ENCODE data around the gene SNRPA1.
"Not testable (repeated sequence)": the region's sequence is repeated elsewhere in the genome, so short reads cannot be mapped to it uniquely, and the experiment has no call there.

SNRPA1 gene

DNA sequence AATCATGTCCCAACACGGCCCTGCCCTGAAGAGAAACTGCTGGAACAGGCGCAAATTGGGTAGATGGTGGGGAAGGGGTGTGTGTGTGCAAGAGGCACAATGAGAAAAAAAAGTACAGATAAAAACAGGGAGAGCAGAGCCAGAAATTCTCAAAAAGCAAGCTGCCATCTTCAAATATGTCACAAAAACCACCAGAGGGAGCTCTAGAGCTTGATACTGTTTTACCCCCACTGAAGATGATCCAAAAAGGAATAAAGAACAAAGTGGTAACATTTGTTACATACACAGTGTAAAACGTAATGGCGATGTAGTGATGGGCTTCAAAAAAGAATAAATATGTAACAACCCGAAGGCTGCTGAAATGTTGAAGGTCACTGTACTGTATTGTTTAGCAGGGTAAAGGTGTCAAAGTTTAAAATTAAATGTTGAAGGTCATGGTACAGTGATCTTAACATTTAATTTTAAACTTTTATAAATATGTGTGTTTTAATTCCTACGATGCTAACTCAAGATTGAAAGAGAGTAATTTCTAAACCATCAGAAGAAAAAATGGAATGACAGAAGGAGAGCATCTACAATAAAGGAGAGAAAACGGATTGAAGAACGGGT is 6.0 kb downstream of the SNRPA1 start:
- DNase-seq = peak; percentile 83

DNA sequence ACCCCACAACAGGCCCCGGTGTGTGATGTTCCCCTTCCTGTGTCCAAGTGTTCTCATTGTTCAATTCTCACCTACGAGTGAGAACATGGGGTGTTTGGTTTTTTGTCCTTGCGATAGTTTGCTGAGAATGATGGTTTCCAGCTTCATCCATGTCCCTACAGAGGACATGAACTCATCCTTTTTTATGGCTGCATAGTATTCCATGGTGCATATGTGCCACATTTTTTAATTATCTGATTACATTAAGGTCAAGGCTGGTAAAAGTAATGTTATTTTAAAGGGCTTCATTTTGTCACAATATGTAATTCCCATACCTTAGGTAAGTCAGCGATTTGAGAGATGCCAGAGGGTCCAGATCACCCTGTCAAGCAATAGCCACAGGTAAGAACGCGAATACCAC is 7.7 kb downstream of the SNRPA1 start:
- not testable (repeated sequence) for DNase-seq

DNA sequence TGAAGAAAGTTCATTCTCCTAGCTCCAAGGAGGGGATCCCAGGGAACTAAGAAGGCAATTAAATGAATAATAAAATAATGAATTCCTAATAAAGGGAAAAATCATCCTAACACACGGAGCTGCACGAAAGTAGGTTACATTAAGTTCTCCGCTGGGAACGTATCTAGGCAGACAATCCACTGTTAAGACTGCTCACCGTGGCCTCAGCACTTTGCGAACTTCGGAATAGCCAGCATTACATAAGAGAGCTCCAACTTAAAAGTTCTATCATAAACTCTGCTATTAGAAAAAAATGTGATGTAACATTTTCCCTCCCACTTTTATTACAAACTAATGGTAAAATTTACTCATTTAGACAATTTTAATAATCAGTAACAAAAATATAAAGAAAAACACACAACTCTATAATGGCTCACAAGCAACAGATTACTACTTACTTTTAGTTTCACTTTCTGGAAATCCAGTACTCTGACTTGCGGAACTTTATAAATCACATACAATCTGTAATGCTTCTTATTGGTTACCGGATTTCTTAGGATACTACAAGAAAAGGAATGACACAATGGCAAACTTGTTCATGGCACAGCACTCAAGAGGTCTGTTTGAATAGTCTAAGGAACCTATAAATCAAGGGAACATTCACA is 8.5 kb downstream of the SNRPA1 start:
- DNase-seq = peak; percentile 22

DNA sequence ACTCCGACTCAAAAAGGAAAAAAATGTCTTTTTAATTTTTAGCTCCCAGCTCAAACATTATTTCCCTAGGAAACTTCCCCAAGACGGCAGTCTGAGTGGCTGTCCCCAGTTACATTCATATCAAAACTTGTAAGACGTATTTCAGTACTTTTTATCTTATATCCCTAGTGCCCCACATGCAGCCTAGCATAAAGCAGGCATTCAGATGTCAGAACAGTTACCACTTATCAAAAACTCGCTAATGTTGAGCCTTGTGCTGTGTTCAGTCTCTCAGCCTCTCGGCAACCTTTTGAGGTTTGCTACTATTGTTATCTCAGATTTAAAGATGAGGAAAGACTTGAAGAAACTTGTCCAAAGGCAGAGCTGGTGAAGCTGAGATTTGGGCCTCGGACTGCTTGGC is 11.1 kb downstream of the SNRPA1 start:
- no peak for DNase-seq

DNA sequence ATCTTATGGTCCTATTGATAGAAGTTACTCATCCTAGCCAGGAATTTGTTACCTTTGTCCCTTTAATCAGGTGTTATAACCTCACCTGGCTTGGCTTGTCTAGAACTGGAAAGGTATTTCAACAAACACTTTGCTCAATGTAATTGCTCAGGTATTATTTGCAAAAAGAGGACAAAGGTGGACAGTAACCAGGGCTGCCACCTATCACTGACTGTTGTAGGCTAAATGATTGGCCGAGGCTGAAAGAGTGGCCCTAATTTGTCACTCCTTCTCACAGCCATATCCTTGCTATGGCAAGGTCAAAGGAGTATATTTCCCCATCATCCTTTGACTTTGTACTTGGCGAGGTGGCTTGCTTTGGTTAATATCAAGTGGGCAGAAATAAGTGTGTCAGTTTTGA is 15.0 kb downstream of the SNRPA1 start:
- no peak for DNase-seq

DNA sequence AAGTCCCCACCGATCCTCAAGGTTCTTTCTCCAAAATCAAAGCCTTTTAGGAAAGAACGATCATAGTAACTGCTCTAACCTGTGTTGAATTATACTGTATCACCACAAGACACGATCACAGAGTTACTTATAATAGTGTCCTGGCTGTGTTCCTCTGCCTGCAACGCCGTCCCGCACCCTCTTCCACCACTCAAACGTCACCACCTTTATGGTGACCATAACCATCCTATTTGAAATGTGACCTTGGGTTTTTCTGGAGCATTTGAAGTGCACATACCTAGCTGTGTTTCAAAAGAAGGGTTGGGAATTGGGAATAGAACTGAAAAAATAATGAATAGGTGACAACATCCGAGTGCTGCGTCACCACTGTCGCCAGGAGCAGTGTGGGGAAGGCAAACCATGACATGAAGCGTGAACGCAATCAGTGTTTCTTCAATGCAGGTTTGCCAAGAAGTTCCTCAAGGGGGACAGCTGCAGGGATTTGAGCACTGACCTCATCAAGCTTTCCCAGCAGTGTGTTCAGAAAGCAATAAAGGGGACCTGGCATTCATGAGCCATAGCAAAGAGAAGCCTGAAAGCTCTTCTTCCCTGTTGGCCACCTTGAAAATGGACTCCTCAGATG is 17.0 kb downstream of the SNRPA1 start:
- no peak for DNase-seq

DNA sequence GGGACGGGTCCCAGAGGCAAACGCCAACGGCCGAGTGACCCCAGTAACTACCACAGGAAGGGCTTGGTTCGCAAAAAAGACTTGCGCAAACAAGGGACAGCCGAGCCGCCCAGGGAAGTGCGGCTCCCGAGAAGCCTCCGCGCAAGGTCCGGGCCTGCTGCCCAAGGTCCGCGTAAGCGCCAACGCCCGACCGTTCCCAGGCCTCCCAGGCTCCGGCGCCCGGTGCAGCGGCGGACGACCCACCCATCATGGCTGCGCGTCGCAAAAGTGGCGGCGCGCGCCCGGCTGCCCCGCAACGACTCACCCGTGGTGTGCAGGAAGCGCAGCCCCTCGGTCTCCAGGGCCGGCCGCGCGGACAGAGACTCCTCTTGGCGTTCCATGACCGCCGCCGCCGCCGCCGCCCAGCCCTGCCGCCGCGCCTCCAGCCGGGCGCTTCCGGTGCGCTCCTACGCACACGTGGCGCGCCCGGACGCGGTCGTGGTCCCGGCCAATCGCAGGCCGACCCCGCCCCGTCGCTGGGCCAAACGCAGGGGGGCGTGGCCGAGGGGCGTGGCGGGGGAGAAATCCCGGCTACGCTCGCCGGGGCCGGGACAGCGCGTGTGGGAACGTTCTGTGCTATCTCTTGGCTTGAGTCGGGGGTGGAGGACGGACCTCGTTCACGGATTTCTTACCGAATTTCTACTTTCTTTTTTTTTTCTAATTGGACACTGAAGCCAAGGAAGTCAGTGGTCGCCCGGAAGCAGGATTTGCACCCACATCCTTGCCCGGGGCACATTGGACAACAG is 17.8 kb downstream of the SNRPA1 start, which contains the start of gene SELENOS:
SELENOS (minus strand) TSS at position 448 of the 785 bp plus-strand sequence; CDS start at position 380, 68 bp downstream.
- peak; percentile 97 for DNase-seq

DNA sequence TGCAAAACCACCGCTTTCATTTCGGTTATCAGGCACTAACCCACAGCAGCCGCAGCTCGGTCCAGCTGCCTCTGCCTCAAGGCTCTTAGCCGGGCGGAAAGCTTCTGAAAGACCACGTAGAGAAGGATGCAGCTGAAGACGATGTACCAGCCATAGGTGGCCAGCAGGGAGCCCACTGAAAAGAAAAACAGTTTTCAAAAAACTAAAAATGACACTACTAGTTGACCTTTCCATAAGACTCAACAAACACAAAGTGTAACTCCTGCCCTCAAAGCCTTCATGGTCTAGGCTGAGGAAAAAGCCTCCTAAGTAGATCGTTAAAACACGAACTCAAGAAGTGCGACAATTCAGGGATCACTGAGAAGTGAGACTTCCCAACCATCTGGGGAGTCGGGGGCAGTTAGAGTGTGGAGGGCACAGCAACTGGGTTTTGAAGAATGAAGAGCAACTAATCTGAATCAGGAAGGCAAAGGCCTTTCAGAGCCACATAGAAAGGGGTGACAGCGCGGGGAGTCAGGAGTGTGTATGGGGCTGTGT is 18.5 kb downstream of the SNRPA1 start:
- peak; percentile 23 for DNase-seq

DNA sequence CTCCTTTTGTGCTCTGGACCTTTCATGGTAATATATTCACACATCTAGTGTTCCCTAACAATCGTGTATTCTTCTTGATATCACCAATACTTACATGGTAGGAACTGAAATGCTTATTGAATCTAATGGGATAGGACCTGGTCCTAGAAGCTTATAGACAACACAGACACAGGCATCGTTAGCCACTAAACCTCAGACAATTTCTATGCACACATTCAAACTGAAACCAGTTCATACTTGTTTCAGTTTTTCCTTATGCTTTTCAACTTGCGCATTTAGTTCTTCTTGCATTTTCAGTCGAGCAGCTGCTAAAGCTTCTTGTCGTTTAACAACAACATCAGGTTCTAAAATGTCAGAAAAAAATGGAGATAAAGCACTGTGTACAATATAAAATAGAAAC is 20.0 kb downstream of the SNRPA1 start:
- no peak for DNase-seq

DNA sequence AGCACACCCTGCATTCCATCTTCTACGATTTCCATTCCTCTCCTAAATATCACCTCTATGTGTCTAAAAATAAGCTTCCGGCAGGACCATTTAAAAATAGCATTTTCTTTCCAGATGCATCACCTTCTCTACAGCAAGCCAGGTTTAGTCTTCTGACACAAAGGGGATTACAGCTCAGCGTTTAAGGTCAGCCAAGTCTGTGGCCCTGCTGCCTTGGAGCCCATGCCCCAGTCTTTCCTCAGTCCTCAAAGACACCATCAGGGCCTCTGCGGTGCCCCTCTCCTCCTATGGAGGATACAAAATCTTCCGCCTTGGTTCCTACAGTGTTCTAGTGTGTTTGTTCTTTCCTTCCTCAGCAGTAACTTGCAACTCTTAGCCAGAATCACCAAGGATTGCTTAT is 21.5 kb downstream of the SNRPA1 start:
- no peak for DNase-seq

DNA sequence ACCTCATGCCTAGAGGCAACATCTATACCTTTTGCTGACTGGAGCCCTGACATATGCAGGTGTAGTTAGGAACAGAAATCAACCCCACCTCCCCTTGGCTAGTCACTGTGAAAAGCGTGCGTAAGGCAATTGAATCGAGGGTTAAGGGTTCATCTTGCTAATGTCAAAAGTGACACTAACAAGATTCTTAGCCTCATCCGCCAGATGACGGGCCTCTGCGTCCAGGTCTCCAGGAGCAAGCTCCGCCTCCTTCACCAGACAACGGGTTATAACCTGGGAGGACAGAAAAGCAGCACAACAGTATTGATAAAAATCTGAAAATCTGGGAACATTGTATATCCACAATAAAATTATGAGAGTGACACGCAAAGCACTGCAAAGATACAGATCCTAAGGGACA is 22.5 kb downstream of the SNRPA1 start:
- DNase-seq = no peak

DNA sequence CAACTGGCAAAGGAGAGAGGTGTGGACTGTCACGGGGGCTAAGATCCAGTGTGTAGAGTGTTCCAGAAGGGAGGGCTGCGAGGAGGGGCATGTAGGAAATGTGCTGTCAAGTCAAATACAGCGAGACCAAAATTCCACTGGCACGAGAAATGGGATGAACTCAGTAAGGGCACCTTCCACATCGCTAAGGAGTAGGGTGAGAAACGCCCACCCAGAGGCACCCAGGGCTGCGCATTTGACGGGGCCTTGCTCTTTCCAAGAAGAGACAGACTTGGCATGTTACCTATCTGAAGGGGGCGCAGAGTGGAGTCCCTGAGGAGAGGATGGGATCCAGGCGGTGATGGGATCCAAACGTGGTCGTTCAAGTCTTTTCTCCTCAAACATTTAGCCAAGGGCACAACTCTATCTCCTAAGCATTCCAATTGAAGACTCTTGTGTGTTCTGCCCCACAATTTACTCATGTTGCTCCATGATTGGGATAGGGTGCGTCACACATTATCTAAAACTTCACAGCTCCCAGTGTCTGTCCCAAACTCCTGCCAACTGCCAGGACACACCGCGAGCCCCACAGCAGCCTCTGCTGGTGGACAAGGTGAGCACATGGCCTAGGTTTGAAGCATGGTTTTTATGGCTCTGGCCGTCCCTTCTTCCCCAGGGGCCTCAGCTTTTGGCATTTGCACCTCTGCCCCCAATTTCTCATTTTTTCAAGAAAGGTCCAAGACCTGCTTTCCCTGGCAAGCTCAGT is 25.4 kb downstream of the SNRPA1 start:
- DNase-seq = no peak

DNA sequence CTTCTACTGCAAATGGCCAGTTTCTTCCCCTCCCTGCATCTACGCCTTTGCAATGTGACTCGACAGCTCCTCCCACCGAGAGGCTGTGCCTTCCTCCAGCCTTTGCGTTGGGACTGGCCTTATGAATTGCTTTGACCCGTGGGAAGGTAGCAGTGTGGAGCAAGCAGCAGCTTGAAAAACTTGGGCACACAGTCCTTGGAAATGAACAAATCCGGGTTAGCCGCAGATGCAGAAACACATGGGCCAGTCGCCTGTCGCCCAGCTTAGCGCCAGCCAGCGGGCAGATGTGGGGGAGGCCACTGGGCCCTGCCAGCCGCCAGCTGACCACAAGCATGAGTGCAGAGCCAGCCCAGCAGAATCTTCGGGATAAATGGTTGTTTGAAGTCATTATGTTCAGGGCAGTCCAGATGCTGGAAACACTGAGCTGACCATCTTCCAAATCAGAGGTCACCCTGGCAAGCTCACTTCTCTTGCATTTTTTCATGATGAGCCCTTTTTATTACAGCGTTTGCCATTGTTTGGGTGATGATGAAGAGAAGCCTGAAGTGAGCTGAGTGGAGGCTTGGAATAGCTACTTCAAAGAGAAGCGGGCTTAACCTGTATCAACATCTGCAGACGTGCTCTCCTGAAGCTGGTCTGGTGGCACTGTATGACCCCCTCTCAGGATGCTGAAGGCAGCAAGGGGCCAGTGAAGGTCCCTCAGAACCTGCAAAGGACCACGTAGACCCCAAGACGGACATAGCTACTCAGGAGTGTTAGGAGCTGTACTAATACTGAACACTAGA is 27.5 kb downstream of the SNRPA1 start:
- no peak for DNase-seq

DNA sequence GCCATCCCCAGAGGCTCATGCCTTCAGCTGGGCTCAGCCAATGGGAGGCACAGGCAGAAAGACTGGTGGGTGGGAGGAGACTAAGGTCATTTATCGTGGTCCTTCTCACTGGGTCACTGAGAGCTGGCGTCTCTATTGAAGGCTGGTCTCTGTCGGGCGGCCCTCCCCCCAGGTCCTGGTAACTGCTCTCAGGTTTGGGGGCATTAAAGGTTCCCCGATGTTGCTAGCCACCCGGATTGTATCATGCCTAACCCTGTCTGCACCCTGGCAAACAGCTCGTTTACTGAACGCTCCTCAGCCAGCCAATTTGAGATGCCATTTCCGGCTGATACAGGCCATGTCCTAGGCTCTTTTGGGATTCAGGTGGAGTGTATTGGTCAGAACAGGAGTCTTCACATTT is 28.3 kb downstream of the SNRPA1 start:
- DNase-seq = no peak

DNA sequence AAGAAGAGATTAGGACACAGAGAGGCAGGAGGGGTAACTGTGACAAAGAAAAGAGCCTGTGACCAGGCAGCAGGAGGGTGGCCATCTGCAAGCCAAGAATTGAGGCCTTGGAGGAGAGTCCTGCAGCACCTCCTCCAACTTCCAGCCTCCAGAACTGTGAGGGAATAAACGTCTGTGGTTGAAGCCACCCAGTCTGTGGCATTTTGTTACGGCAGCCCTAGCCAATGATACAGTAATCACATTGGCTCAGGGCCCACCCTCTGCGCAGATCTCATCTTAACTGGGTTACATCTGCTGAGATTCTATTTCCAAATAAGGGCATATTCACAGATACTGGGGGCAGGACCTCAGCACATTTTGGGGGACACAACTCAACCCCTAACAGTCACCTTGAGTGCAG is 29.0 kb downstream of the SNRPA1 start:
- no peak for DNase-seq

DNA sequence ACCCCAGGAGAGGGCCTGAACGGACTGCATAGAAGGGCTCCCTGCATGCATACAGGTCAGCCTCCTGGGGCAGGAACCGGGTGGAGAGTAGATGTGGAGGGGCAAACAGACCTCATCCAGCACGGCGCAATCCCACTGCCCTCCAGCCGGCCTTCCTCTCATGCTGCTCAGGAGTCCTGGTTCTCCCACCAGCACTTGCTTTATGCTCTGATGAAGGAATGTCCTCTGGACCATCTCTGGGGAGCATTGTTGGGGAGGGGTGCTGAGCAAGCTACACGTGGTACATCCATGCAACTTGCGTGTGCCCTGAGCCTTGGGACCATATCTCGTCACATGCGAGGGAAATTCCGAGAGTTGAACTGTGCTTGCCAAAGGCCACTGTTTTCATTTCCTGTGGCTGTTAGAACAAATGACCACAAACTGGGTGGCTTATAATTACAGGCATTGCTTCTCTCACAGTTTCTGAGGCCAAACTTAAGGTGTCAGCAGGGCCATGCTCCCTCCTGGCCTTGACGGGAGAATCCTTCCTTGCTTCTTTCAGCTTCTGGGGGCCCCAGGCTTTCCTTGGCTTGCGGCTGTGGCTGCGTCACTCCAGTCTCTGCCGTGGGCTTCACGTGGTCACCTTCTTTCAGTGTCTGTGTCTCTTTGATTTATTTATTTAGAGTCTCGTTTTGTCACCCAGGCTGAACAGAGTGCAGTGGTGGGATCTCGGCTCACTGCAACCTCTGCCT is 30.0 kb downstream of the SNRPA1 start:
- no peak for DNase-seq

DNA sequence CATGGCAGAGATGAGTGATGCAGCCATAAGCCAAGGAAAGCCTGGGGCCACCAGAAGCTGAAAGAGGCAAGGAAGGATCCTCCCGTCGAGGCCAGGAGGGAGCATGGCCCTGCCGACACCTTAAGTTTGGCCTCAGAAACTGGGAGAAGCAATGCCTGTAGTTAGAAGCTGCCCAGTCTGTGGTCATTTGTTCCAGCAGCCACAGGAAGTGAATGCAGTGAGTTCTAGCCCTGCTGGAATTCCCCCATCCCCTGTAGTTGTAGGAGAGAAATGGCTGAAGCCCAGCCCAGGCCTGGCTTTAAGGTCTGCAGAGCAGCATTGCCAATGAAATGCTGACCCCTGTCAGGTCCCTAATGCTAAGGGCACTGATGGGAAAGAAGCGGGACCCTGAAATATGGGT is 31.0 kb downstream of the SNRPA1 start:
- DNase-seq = no peak

DNA sequence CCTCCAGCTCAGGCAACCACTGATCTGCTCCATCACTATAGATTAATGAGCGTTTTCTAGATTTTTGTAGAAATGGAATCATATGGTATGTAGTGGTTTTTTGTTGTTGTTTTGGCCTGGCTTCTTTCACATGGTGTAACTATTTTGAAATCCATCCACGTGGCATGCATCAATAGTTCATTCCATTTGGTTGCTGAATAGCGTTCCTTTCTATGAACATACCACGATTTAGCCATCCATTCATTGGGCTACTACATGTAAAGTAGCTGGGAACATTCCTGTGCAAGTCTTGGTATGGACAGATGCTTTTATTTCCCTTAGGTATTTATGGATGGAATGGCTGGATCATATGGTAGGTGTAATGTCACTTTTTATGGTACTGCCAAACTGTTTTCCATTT is 32.5 kb downstream of the SNRPA1 start:
- no peak for DNase-seq

DNA sequence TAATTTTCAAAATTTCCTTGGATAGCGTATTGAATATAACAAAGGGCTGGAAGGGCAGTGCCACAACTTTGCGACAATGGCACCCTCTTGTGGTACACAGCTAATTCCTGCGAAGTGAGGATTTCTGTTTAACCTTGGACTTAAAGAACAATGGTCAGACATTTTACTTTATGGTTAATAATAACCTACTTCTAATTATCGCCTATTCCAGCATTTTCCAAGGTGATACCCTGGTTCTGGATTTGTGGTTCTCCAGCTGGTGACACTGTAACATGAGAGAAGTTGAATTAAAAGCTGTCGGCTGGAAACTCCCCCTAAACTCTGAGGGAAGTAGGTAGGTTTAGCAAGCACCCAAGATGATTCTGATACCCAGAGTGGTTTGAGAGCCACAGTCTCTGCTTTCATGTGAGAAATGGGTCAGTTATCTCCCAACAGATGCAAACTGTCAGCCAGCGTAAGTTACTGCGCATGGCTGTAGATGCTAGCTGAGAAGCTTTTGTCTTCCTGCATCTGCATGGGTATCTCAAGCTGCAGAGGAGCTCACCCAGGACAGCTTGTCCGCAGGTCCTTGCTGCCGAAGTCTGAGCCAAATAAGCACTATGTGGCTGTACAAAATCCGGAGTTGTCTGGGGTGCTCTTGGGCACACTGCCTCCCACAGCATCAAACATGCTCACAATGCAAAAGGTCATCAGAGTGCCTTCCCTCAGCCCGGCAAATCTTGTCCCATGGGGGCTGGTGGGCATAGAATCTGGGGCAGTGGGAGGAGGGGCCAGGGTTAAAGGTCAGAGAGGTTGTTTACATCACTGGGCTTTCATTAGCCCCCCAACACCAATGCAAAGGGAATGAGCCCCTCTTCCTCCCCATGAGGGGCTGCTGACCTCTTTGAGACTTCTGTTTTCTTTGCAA is 36.6 kb downstream of the SNRPA1 start:
- peak; percentile 83 for DNase-seq

DNA sequence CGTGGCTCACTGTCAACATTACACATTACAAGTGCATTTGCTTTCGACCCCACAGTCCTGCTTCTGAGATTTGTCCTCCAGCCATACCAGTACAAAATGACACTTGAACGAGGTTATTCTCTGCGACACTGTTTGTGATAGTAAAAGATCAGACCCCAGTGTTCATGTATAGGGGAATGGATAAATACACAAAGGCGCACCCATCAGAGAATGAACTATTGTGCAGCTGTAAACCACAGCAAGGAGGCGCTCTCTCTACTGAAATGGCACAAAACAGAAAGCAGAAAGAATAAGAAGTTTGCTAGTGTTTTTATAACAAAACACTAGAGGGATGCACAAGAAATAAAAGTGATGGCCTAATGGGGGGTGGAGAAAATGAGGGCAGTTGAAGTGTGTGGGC is 38.3 kb downstream of the SNRPA1 start:
- peak; percentile 37 for DNase-seq

All from suppressor macrophage treated with lipopolysaccharide for 4 hours (primary cell).